Mesothelial cell of epicardium (in vitro differentiated cells): Measurements from ENCODE around the gene TNRC18. TPM values are rescaled to one million over a fixed set of nuclear protein-coding genes. Genes with fewer than 3 reads are reported as not detected.

Source experiments
- DNase-seq, 2 experiments: peaks; one replicate each; pipeline ENCODE4 v3.0.0; 2021; ENCODE audit warnings: low spot score in 2 of 2; ENCODE audit not compliant: unreplicated experiment in 2 of 2
- H3K27ac Mint-ChIP-seq: 2 replicates; pipeline ENCODE4 v1.8.0; 2021; ENCODE audit warnings: mixed read lengths
- H3K27me3 Mint-ChIP-seq: 2 replicates; pipeline ENCODE4 v1.8.0; 2021; ENCODE audit warnings: low read depth, mixed read lengths
- H3K36me3 Mint-ChIP-seq: 2 replicates; pipeline ENCODE4 v1.8.0; 2021; ENCODE audit warnings: mixed read lengths
- H3K4me1 Mint-ChIP-seq: 2 replicates; pipeline ENCODE4 v1.8.0; 2021; ENCODE audit warnings: mixed read lengths
- H3K4me3 Mint-ChIP-seq: 2 replicates; pipeline ENCODE4 v1.8.0; 2021; ENCODE audit warnings: mild to moderate bottlenecking, moderate library complexity, mixed read lengths
- H3K9me3 Mint-ChIP-seq: 2 replicates; pipeline ENCODE4 v1.8.0; 2021; ENCODE audit warnings: mixed read lengths
- total RNA-seq: library from RNA; stranded (reverse); gene quantifications from 3 replicates; pipeline ENCODE4 v1.2.1, GENCODE V29; 2021
- TF ChIP-seq, protein P1 (sequence below): fragments of 200-600 bp; sonication (generic); IDR thresholded peaks from one replicate; pipeline ENCODE4 v1.5.0; 2021; ENCODE audit warnings: antibody characterized with exemption; ENCODE audit not compliant: unreplicated experiment

The TNRC18 gene
- total RNA-seq, 1 donor from 2014 or later, result 171 TPM

DNA sequence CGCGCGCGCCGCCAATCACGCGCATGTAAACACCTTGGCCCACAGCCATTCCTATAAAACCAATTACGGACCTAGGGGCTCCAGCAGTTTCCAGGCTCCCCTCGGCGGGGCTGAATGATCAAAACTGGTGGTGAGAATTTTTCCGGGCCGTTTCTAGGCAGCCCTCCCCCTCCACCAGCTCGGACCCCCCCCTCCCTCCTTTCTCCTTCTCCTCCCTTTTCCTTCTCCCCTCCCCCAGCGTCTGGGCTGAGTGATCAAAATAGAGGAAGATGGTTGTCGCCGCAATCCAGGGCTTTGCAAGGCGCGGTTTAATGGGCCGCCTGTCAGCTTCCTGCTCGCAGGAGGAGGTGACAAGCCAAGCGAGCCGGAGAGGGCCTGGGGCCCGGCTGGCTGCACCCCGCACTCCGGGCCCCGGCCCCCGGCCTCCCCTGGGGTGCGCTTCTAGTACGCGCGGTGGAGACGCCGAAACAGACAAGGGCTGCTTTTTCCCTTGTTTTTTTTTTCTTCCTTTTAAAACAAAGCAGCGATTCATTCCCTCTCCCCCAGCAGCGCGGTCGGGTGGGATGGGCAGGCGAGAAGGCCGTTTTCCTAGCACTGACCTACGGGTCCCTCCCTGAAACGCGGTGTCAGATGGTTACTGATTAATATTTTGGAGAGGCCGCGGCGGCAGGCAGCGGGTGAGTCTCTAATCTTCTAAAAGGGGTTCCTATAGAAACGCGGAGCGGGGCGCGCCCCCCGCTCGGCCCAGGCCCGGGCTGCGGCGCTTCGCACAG, 528 bp upstream of the TNRC18 start:
- Mint-ChIP-seq H3K9me3 (no peaks in the 10 kb centered on the region), H3K27me3 (no peaks in the 10 kb centered on the region), H3K4me3 (peak overlapping the region; percentile 98), H3K27ac (peak overlapping the region; percentile 100), H3K36me3 (no peaks in the 10 kb centered on the region), H3K4me1 (peaks cover 10% of the 10 kb centered on the region)
- TF ChIP-seq, protein P1, sequence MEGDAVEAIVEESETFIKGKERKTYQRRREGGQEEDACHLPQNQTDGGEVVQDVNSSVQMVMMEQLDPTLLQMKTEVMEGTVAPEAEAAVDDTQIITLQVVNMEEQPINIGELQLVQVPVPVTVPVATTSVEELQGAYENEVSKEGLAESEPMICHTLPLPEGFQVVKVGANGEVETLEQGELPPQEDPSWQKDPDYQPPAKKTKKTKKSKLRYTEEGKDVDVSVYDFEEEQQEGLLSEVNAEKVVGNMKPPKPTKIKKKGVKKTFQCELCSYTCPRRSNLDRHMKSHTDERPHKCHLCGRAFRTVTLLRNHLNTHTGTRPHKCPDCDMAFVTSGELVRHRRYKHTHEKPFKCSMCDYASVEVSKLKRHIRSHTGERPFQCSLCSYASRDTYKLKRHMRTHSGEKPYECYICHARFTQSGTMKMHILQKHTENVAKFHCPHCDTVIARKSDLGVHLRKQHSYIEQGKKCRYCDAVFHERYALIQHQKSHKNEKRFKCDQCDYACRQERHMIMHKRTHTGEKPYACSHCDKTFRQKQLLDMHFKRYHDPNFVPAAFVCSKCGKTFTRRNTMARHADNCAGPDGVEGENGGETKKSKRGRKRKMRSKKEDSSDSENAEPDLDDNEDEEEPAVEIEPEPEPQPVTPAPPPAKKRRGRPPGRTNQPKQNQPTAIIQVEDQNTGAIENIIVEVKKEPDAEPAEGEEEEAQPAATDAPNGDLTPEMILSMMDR, result no peak
- peak; percentile 91 to 96 for DNase-seq

DNA sequence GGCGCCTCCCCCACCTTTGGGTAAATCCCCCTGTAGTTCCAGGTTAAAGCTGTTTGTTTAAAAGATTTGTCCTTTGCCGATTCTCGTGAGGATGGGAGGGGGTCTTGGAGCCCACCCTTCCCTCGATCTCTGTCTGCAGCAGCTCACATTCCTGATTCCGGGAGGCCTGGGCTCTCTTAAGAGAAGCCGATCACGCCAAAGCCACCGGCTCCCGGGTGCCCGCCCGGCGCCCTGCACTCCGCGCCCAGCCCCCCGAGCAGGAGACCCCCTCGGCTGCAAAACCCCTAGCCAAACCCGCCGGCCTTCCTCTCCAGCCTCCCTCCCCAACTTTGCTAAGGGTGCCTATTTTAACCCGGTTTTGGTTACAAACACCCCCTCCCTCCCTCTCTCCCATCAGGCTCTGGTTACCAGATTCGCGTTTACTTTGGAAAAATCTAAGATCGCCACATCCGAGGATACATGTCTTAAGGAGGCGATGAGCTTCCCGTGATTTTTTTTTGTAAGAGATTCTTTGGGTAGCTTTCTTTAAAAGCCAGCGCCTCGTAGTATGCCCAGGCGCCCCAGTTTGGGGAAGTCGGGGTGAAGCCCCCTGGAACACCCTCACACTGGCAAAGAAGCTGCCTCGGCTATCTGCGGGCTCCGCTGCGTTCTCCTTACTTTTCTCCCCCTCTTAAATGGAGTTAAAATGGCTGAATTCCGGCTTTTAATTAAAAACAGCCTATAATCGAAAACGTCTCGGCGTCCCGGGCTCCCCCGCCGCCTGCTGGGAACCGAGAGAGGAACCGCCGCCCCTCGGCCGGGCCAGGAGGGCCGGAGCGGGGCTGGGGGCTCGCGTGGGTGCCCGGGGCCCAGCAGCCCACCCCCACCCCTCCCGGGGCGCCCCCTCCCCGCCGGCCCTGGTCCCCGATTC, 983 bp downstream of the TNRC18 start:
- H3K27ac Mint-ChIP-seq, result peak overlapping the region; percentile 98
- H3K4me1 Mint-ChIP-seq, result peaks cover 20% of the 10 kb centered on the region
- peak in 1 of 2 experiments; percentile 53 for DNase-seq
- H3K36me3 Mint-ChIP-seq, result no peaks in the 10 kb centered on the region
- H3K4me3 Mint-ChIP-seq, result peak overlapping the region; percentile 89
- H3K27me3 Mint-ChIP-seq, result no peaks in the 10 kb centered on the region
- TF ChIP-seq, protein P1, result no peak
- no peaks in the 10 kb centered on the region for H3K9me3 Mint-ChIP-seq

GRCh38 chr7:5421714-5422395, 1.8 kb downstream of the TNRC18 start:
- no peaks in the 10 kb centered on the region for H3K9me3 Mint-ChIP-seq
- no peaks in the 10 kb centered on the region for H3K27me3 Mint-ChIP-seq
- DNase-seq, result no peak
- H3K4me3 Mint-ChIP-seq, result peak overlapping the region; percentile 89
- peak overlapping the region; percentile 98 for H3K27ac Mint-ChIP-seq
- H3K4me1 Mint-ChIP-seq, result peaks cover 23% of the 10 kb centered on the region
- H3K36me3 Mint-ChIP-seq, result no peaks in the 10 kb centered on the region
- TF ChIP-seq, protein P1, result no peak

DNA sequence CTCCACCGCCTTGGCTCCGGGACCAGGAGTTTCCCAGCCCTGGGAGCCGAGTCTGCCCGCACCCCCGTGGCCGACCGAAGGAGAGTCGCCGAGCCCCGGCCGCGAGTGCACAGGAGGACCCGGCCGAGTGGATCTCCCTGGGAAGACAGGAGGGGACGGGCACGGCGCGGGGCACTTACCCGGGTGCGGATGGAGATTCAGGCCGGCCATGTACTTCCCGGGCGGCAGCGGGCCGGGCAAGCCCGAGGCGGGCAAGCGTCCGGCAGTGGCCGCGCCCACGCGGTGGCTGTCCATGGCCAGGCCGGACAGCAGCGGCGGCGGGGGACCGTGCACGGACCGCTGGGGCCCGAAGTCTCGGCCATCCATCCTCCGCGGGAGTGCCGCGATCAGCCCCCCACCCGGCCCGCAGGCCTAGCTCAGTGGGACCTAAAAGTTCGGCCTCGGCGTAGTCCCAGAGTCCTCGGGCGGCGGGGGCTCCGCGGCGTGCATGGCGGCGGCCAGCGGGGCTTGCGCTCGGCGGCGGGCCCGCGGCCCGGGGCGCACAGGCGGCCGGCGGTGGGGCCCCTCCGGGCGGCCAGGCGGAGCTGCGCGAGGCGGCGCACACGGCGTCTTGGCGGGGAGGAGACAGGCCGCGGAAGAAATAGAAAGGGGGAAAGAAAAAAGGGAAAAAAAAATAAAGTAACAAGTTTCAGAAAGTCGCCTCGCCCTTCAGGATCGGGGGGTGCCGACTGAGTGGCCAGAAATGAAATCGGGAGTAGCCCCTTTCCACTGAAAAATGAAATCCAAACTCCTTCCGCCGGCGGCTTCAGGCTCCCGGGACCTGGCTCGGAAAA, 2.5 kb downstream of the TNRC18 start:
- no peaks in the 10 kb centered on the region for H3K27me3 Mint-ChIP-seq
- H3K9me3 Mint-ChIP-seq, result no peaks in the 10 kb centered on the region
- peaks cover 23% of the 10 kb centered on the region for H3K4me1 Mint-ChIP-seq
- no peaks in the 10 kb centered on the region for H3K36me3 Mint-ChIP-seq
- DNase-seq, result peak in 1 of 2 experiments; percentile 55
- TF ChIP-seq, protein P1, result no peak
- H3K4me3 Mint-ChIP-seq, result peak overlapping the region; percentile 89
- H3K27ac Mint-ChIP-seq, result peak overlapping the region; percentile 98
